Jurkat, Clone E6-1 (cell line): ENCODE data around the gene ABCC4. TPM values are rescaled to one million over a fixed set of nuclear protein-coding genes. Genes with fewer than 3 reads are reported as not detected.

Experiments
- DNase-seq: peaks from one replicate; pipeline ENCODE4 v3.0.0-alpha.2; 2011; ENCODE audit warnings: low read depth, low spot score
- H3K4me3 ChIP-seq: 2 replicates; pipeline ENCODE4 v1.5.1; 2011; ENCODE audit warnings: mild to moderate bottlenecking, low read length, control low read depth, moderate library complexity
- polyA plus RNA-seq: library from polyadenylated mRNA; unstranded; fragments of >200 nt; gene quantifications from one replicate; pipeline ENCODE4 v1.2.1, GENCODE V29; 2012; ENCODE audit warnings: missing spikeins; ENCODE audit not compliant: insufficient read length, insufficient read depth

The ABCC4 gene
- polyA plus RNA-seq: 8.8 TPM

- peak; percentile 29 for DNase-seq
- H3K4me3 ChIP-seq: peak within 1 kb of the TSS; percentile 73
These were observed at the start of gene ABCC4 for GRCh38 chr13:95301183-95301967. TSS of gene ABCC4 (minus strand) at chr13:95301451. CDS start at chr13:95301314, 137 bp downstream.

DNA sequence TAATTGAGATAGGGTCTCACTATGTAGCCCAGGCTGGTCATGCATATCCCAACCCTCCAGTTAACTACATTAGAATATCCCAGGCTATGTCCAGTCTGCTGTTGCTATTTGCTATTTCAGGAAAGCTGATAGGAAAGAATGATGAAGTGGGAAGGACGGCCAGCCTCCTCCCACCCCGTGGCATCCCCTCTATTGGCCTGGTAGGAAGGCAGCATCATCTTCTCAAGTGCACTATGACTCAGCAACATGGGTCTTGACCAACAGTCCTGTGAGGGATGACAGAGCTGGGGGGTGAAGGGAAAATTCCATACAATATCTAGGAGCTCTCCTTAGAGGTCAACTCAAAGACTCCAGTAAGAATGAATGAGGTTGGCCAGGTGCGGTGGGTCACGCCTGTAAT is 48.0 kb upstream of the ABCC4 start:
- no peak for DNase-seq
- no peak overlapping the region for H3K4me3 ChIP-seq

GRCh38 chr13:95343944-95344343 is 42.7 kb upstream of the ABCC4 start:
- no peak overlapping the region for H3K4me3 ChIP-seq
- DNase-seq: no peak

DNA sequence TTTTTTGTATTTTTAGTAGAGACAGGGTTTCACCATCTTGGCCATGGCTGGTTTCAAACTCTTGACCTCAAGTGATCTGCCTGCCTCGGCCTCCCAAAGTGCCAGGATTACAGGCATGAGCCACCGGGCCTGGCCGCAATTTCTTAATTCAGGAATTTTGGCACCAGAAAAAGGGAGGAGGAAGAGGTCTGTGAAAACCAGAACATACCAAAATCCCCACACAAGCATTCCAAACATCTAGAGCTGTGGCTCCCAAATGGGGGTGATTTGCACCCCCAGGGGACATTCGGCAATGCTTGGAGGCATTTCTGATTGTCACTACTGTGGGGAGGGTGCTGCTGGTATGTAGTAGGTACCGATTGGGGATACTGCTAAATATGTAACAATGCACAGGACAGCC is 40.2 kb upstream of the ABCC4 start:
- no peak for DNase-seq
- H3K4me3 ChIP-seq: no peak overlapping the region

- H3K4me3 ChIP-seq: no peak overlapping the region
- no peak for DNase-seq
These were observed 37.7 kb upstream of the ABCC4 start for GRCh38 chr13:95338905-95339304.

GRCh38 chr13:95337597-95337996 is 36.3 kb upstream of the ABCC4 start:
- no peak overlapping the region for H3K4me3 ChIP-seq
- DNase-seq: no peak

- H3K4me3 ChIP-seq: no peak overlapping the region
- no peak for DNase-seq
These were observed 34.4 kb upstream of the ABCC4 start for GRCh38 chr13:95335667-95336066.

GRCh38 chr13:95328386-95328785 is 27.1 kb upstream of the ABCC4 start:
- DNase-seq: no peak

DNA sequence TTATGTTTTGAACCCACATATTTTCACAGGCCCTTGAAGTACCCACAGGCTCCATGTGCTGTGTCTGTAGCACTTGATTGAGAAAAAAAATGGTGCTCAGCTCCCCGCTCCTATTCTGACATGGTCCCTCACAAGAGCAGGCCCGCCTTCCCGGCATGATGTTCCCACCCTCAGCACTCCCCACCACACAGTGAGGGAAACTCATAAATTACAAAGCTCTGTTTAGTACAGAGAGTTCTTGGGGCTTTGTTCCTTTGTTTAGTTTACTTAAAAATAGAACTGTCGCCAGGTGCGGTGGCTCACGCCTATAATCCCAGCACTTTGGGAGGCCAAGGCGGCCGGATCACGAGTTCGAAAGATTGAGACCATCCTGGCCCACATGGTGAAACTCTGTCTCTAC is 25.9 kb upstream of the ABCC4 start:
- no peak for DNase-seq
- no peak overlapping the region for H3K4me3 ChIP-seq

More at GRCh38 chr13:95328386-95328785, 27.1 kb upstream of the ABCC4 start:
- no peak overlapping the region for H3K4me3 ChIP-seq

- no peak overlapping the region for H3K4me3 ChIP-seq
- no peak for DNase-seq
These were observed 25.4 kb upstream of the ABCC4 start for GRCh38 chr13:95326695-95327094.

DNA sequence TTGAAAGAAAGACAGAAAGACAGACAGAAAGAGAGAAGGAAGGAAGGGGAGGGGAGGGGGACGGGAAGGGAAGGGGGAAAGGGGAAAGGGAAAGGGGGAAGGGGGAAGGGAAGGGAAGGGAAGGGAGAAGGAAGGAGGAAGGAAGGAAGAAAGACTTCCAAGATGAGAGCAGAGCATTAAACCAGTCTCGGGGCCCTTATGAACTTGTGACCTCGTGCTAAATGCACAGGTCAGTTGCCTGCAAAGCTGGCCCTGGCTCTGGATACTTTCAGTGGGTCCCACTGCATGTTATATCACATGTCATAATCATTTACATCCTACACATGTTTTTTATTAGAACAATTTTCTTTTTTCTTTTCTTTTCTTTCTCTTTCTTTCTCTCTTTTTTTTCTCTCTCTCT is 24.2 kb upstream of the ABCC4 start:
- DNase-seq: no peak
- no peak overlapping the region for H3K4me3 ChIP-seq

GRCh38 chr13:95323930-95324662 is 22.8 kb upstream of the ABCC4 start:
- no peak for DNase-seq
- no peak overlapping the region for H3K4me3 ChIP-seq

- no peak for DNase-seq
- no peak overlapping the region for H3K4me3 ChIP-seq
These were observed 18.5 kb upstream of the ABCC4 start for GRCh38 chr13:95319551-95320274.

- no peak overlapping the region for H3K4me3 ChIP-seq
- DNase-seq: no peak
These were observed 16.1 kb upstream of the ABCC4 start for GRCh38 chr13:95317039-95317989.

DNA sequence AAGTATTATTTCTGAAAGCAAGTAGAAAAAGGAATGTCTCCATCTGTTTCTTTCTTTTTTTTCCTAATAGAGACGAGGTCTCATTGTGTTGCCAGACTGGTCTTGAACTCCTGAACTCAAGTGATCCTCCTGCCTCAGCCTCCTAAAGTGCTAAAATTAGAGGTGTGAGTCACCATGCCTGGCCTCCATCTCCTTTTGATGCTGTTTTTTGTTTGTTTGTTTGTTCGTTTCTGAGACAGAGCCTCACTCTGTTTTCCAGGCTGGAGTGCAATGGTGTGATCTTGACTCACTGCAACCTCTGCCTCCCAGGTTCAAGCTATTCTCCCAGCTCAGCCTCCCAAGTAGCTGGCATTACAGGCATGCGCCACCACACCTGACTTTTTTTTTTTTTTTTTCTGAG is 14.5 kb upstream of the ABCC4 start:
- DNase-seq: no peak
- no peak overlapping the region for H3K4me3 ChIP-seq

GRCh38 chr13:95307507-95307906 is 6.3 kb upstream of the ABCC4 start:
- no peak overlapping the region for H3K4me3 ChIP-seq
- DNase-seq: no peak

- H3K4me3 ChIP-seq: no peak overlapping the region
These were observed 3.2 kb upstream of the ABCC4 start for GRCh38 chr13:95304453-95304852.

GRCh38 chr13:95301968-95302393 is 730 bp upstream of the ABCC4 start:
- DNase-seq: no peak

More at GRCh38 chr13:95304453-95304852, 3.2 kb upstream of the ABCC4 start:
- DNase-seq: no peak

More at GRCh38 chr13:95301968-95302393, 730 bp upstream of the ABCC4 start:
- H3K4me3 ChIP-seq: peak overlapping the region; percentile 73
